Neural cell (in vitro differentiated cells): ENCODE measurements around the gene EFR3B. TPM values are rescaled to one million over a fixed set of nuclear protein-coding genes. Genes with fewer than 3 reads are reported as not detected.

ENCODE experiments used
- H2AFZ ChIP-seq: fragments of 200-600, 300-800 bp; sonication (generic), shearing (Covaris generic); 2 replicates; pipeline ENCODE4 v1.6.0; 2014; ENCODE audit warnings: low read depth, mild to moderate bottlenecking, antibody characterized with exemption, low read length, moderate library complexity
- H3F3A ChIP-seq: fragments of 200-600 bp; shearing (Covaris generic); 2 replicates; pipeline ENCODE4 v1.6.1; 2016; ENCODE audit warnings: mild to moderate bottlenecking, moderate library complexity, mixed read lengths, antibody characterized with exemption, low read length; ENCODE audit not compliant: insufficient read depth, poor library complexity, severe bottlenecking
- H3K27ac ChIP-seq: fragments of 200-600, 300-800 bp; sonication (generic), shearing (Covaris generic); 2 replicates; pipeline ENCODE4 v1.5.1; 2014; ENCODE audit warnings: mild to moderate bottlenecking, low read length, moderate library complexity
- H3K27me3 ChIP-seq: fragments of 300-800, 200-600 bp; sonication (generic), shearing (Covaris generic); 2 replicates; pipeline ENCODE4 v1.6.0; 2014; ENCODE audit warnings: mild to moderate bottlenecking, low read depth, low read length, moderate library complexity; ENCODE audit not compliant: insufficient read depth
- H3K36me3 ChIP-seq: fragments of 300-800, 200-600 bp; sonication (generic), shearing (Covaris generic); 2 replicates; pipeline ENCODE4 v1.5.1; 2014; ENCODE audit warnings: mild to moderate bottlenecking, antibody characterized with exemption, low read length, moderate library complexity; ENCODE audit not compliant: insufficient read depth
- H3K4me2 ChIP-seq: fragments of 300-800, 200-600 bp; sonication (generic), shearing (Covaris generic); 2 replicates; pipeline ENCODE4 v1.6.0; 2014; ENCODE audit warnings: mild to moderate bottlenecking, low read length
- H3K4me3 ChIP-seq: fragments of 300-800, 200-600 bp; sonication (generic), shearing (Covaris generic); 2 replicates; pipeline ENCODE4 v1.5.1; 2014; ENCODE audit warnings: mild to moderate bottlenecking, low read length, moderate library complexity
- H3K79me2 ChIP-seq: fragments of 200-600 bp; shearing (Covaris generic); replicated peaks from 2 replicates; pipeline ENCODE4 v1.6.0; 2014; ENCODE audit warnings: mild to moderate bottlenecking, low read length, moderate library complexity; ENCODE audit not compliant: insufficient read depth
- H3K9ac ChIP-seq: fragments of 300-800, 200-600 bp; sonication (generic), shearing (Covaris generic); 2 replicates; pipeline ENCODE4 v1.6.1; 2016; ENCODE audit warnings: mild to moderate bottlenecking, low read length, mixed read lengths
- H3K9me2 ChIP-seq: fragments of 200-600 bp; shearing (Covaris generic); 2 replicates; pipeline ENCODE4 v1.6.1; 2016; ENCODE audit warnings: mild to moderate bottlenecking, low read length, mixed read lengths; ENCODE audit not compliant: insufficient read depth
- H3K9me3 ChIP-seq: fragments of 200-600, 300-800 bp; sonication (generic), shearing (Covaris generic); 2 replicates; pipeline ENCODE4 v1.6.1; 2016; ENCODE audit warnings: mild to moderate bottlenecking, mixed run types, low read length, moderate library complexity, mixed read lengths
- H4K20me1 ChIP-seq: fragments of 200-600 bp; shearing (Covaris generic); 2 replicates; pipeline ENCODE4 v1.6.1; 2016; ENCODE audit warnings: mild to moderate bottlenecking, mixed run types; ENCODE audit not compliant: insufficient read depth
- EP300 ChIP-seq: fragments of 450-650 bp; conservative IDR thresholded peaks from 2 replicates; pipeline ENCODE4 v1.6.1; 2014; ENCODE audit warnings: antibody characterized with exemption, mild to moderate bottlenecking, moderate library complexity; ENCODE audit not compliant: poor library complexity, severe bottlenecking
- EZH2 ChIP-seq: fragments of 200-600, 300-800 bp; shearing (Covaris generic), sonication (generic); IDR thresholded peaks from 2 replicates; pipeline ENCODE4 v1.6.1; 2014; ENCODE audit warnings: antibody characterized with exemption, low read length, borderline replicate concordance, mild to moderate bottlenecking; ENCODE audit not compliant: insufficient read depth, poor library complexity, severe bottlenecking
- MXI1 ChIP-seq: fragments of 450-650 bp; conservative IDR thresholded peaks from 2 replicates; pipeline ENCODE4 v1.6.1; 2014; ENCODE audit warnings: antibody characterized with exemption, mild to moderate bottlenecking; ENCODE audit not compliant: poor library complexity, severe bottlenecking
- POLR2AphosphoS5 ChIP-seq: IDR thresholded peaks from 2 replicates; pipeline ENCODE4 v1.6.1; 2012
- RAD21 ChIP-seq: fragments of 450-650 bp; conservative IDR thresholded peaks from 2 replicates; pipeline ENCODE4 v1.6.1; 2014; ENCODE audit warnings: antibody characterized with exemption, mild to moderate bottlenecking, moderate library complexity
- SMC3 ChIP-seq: fragments of 450-650 bp; conservative IDR thresholded peaks from 2 replicates; pipeline ENCODE4 v1.6.1; 2014; ENCODE audit warnings: antibody characterized with exemption, mild to moderate bottlenecking, moderate library complexity; ENCODE audit not compliant: poor library complexity
- TAF1 ChIP-seq: IDR thresholded peaks from 2 replicates; pipeline ENCODE4 v1.6.1; 2012; ENCODE audit warnings: low read depth
- polyA plus RNA-seq: library from polyadenylated mRNA; depleted of rRNA; stranded (reverse); fragments of >200 nt; gene quantifications from 2 replicates; pipeline ENCODE4 v1.2.3, GENCODE V29; 2014
- TF ChIP-seq, protein P1 (sequence below): IDR thresholded peaks from 2 replicates; pipeline ENCODE4 v1.6.1; 2012; ENCODE audit warnings: borderline replicate concordance
- TF ChIP-seq, protein P2 (sequence below): fragments of 450-650 bp; IDR thresholded peaks from 2 replicates; pipeline ENCODE4 v1.5.1; 2014; ENCODE audit warnings: antibody characterized with exemption, mild to moderate bottlenecking, moderate library complexity; ENCODE audit not compliant: poor library complexity, severe bottlenecking

The EFR3B gene
- polyA plus RNA-seq, 1 donor from 2014 or later, result 29.3 TPM

DNA sequence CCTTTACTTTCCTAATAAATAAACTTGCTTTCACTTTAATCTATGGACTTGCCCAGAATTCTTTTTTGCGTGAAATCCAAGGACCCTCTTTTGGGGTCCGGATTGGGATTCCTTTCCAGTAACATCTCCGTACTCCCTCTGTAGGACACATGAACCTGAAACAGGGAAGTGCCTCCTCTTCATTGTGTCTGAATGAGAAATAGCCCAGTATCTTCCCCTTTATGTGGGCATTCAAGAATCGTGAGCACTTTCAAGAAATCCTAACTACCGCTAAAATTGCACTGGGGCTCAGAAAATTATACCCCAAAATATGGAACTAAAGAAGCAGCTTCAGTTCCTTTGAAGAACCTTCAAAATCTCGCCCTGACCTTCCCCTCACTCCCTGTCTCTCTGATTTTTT, 134.3 kb downstream of the EFR3B start:
- no peaks in the 10 kb centered on the region for H4K20me1 ChIP-seq
- H3K9me2 ChIP-seq, result no peaks in the 10 kb centered on the region
- H3K9me3 ChIP-seq, result no peaks in the 10 kb centered on the region
- no peak overlapping the region for H2AFZ ChIP-seq
- H3K9ac ChIP-seq, result no peak overlapping the region
- H3K36me3 ChIP-seq, result no peaks in the 10 kb centered on the region
- H3K4me3 ChIP-seq, result no peak overlapping the region
- TF ChIP-seq, protein P1, sequence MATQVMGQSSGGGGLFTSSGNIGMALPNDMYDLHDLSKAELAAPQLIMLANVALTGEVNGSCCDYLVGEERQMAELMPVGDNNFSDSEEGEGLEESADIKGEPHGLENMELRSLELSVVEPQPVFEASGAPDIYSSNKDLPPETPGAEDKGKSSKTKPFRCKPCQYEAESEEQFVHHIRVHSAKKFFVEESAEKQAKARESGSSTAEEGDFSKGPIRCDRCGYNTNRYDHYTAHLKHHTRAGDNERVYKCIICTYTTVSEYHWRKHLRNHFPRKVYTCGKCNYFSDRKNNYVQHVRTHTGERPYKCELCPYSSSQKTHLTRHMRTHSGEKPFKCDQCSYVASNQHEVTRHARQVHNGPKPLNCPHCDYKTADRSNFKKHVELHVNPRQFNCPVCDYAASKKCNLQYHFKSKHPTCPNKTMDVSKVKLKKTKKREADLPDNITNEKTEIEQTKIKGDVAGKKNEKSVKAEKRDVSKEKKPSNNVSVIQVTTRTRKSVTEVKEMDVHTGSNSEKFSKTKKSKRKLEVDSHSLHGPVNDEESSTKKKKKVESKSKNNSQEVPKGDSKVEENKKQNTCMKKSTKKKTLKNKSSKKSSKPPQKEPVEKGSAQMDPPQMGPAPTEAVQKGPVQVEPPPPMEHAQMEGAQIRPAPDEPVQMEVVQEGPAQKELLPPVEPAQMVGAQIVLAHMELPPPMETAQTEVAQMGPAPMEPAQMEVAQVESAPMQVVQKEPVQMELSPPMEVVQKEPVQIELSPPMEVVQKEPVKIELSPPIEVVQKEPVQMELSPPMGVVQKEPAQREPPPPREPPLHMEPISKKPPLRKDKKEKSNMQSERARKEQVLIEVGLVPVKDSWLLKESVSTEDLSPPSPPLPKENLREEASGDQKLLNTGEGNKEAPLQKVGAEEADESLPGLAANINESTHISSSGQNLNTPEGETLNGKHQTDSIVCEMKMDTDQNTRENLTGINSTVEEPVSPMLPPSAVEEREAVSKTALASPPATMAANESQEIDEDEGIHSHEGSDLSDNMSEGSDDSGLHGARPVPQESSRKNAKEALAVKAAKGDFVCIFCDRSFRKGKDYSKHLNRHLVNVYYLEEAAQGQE, result no peak
- TF ChIP-seq TAF1 (no peak), MXI1 (no peak), EZH2 (no peak), POLR2AphosphoS5 (no peak), EP300 (no peak), RAD21 (no peak)
- TF ChIP-seq, protein P2, sequence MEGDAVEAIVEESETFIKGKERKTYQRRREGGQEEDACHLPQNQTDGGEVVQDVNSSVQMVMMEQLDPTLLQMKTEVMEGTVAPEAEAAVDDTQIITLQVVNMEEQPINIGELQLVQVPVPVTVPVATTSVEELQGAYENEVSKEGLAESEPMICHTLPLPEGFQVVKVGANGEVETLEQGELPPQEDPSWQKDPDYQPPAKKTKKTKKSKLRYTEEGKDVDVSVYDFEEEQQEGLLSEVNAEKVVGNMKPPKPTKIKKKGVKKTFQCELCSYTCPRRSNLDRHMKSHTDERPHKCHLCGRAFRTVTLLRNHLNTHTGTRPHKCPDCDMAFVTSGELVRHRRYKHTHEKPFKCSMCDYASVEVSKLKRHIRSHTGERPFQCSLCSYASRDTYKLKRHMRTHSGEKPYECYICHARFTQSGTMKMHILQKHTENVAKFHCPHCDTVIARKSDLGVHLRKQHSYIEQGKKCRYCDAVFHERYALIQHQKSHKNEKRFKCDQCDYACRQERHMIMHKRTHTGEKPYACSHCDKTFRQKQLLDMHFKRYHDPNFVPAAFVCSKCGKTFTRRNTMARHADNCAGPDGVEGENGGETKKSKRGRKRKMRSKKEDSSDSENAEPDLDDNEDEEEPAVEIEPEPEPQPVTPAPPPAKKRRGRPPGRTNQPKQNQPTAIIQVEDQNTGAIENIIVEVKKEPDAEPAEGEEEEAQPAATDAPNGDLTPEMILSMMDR, result no peak
- no peaks in the 10 kb centered on the region for H3K27me3 ChIP-seq
- H3K79me2 ChIP-seq, result no peaks in the 10 kb centered on the region
- H3F3A ChIP-seq, result no peaks in the 10 kb centered on the region
- H3K27ac ChIP-seq, result no peak overlapping the region
- H3K4me2 ChIP-seq, result no peak overlapping the region

DNA sequence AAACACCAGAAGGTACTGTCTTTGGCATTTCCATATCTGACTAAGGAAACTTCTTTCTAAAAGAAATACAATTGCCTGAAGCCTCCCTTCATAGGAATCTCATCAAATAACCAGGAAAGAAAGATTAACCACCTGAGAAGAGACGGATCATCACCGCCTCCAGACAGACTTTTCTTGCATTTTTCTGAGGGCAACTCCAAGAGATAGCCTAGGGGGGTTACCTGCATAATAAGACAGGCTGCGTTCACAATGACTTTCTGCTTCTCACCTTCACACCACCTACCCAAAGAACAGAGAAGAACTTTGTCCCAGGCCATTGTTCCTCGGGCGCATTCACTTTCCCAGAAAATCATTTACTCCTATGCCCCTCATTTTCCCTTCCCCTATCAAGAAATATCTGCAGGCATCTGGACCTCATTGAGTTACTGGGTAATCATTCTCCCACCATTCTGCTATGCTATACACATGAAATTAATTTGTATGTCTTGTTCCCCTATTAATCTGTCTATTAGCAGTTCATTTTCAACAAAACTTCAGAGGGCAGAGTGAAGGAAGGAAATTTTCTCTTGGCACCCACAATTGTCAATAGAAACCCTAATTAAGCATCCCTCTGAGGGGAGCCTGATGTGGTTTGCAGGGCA, 134.8 kb downstream of the EFR3B start:
- H3K79me2 ChIP-seq, result no peaks in the 10 kb centered on the region
- H4K20me1 ChIP-seq, result no peaks in the 10 kb centered on the region
- no peaks in the 10 kb centered on the region for H3F3A ChIP-seq
- no peak overlapping the region for H2AFZ ChIP-seq
- H3K9ac ChIP-seq, result no peak overlapping the region
- no peaks in the 10 kb centered on the region for H3K27me3 ChIP-seq
- H3K4me3 ChIP-seq, result no peak overlapping the region
- H3K4me2 ChIP-seq, result no peak overlapping the region
- H3K9me3 ChIP-seq, result no peaks in the 10 kb centered on the region
- no peak overlapping the region for H3K27ac ChIP-seq
- TF ChIP-seq POLR2AphosphoS5, result no peak
- TF ChIP-seq SMC3, result no peak
- no peak for TF ChIP-seq EZH2
- no peaks in the 10 kb centered on the region for H3K36me3 ChIP-seq
- no peaks in the 10 kb centered on the region for H3K9me2 ChIP-seq
